Thyroid gland (tissue), 4 donors: ENCODE results near the gene ACADL. TPM values are rescaled to one million over a fixed set of nuclear protein-coding genes. Genes with fewer than 3 reads are reported as not detected.

Source experiments
- DNase-seq, 2 donors: peaks; one replicate each; pipeline ENCODE4 v3.0.0-alpha.2; 2019
- H3K27ac ChIP-seq, 3 donors: fragments of 200-600 bp; sonication (generic); 1 replicate in 2 of 3; 2 replicates in 1 of 3; pipeline ENCODE4 v1.5.1; 2016 to 2019; ENCODE audit warnings: mild to moderate bottlenecking in 1 of 3, moderate library complexity in 1 of 3
- H3K27me3 ChIP-seq: fragments of 200-600 bp; sonication (generic); one replicate; pipeline ENCODE4 v1.5.1; 2019
- H3K36me3 ChIP-seq, 2 donors: fragments of 200-600 bp; sonication (generic); one replicate each; pipeline ENCODE4 v1.5.1; 2016 to 2019
- H3K4me1 ChIP-seq, 2 donors: fragments of 200-600 bp; sonication (generic); one replicate each; pipeline ENCODE4 v1.5.1; 2017 to 2019
- H3K4me3 ChIP-seq, 3 donors: fragments of 200-600 bp; sonication (generic); replicated peaks in 1 of 3; 1 replicate in 2 of 3; 2 replicates in 1 of 3; pipeline ENCODE4 v1.5.1; 2016; ENCODE audit warnings: mild to moderate bottlenecking in 1 of 3
- H3K9me3 ChIP-seq: fragments of 200-600 bp; sonication (generic); one replicate; pipeline ENCODE4 v1.5.1; 2017
- POLR2A ChIP-seq, 2 donors: fragments of 450-650 bp; IDR thresholded peaks; one replicate each; pipeline ENCODE4 v1.6.1; 2017; ENCODE audit warnings: antibody characterized with exemption in 2 of 2, mild to moderate bottlenecking in 2 of 2, moderate library complexity in 1 of 2
- WGBS, 2 donors: methylation state at CpG; one replicate each; pipeline ENCODE4 v1.1.5; 2017; 5-methylcytosine and 5-hydroxymethylcytosine counted together
- intact Hi-C: fragments of 100-400 bp; cut with DNase I; formaldehyde crosslinking; loops from one replicate; pipeline ENCODE4 v1.15.1; 2023
- total RNA-seq, 4 donors: library from RNA; depleted of rRNA; stranded (reverse); fragments of >200 nt; gene quantifications; one replicate each; pipeline ENCODE4 v1.2.3, GENCODE V29; 2016
- TF ChIP-seq, protein P1 (sequence below), 6 experiments: fragments of 200-600 bp in 3 of 6; fragments of 450-650 bp in 3 of 6; sonication (generic) in 3 of 6; IDR thresholded peaks; one replicate each; pipeline ENCODE4 v1.5.1; 2016 to 2019; ENCODE audit warnings: antibody characterized with exemption in 6 of 6, mild to moderate bottlenecking in 2 of 6, inconsistent platforms in 1 of 6, moderate library complexity in 1 of 6

ACADL gene
- total RNA-seq, 4 donors from 2014 or later: 72.7 to 133 (median 111) TPM

- 38 to 40% methylated on average over 1 of the region's 1 CpG for WGBS, 2 donors
- intact Hi-C loops: no loop called here
- Histone ChIP-seq H3K36me3 (no peaks in the 10 kb centered on the region), H3K9me3 (no peaks in the 10 kb centered on the region), H3K27me3 (no peaks in the 10 kb centered on the region), H3K27ac (no peak overlapping the region), H3K4me3 (no peak overlapping the region), H3K4me1 (no peaks in the 10 kb centered on the region)
- no peak for DNase-seq
- TF ChIP-seq, protein P1, sequence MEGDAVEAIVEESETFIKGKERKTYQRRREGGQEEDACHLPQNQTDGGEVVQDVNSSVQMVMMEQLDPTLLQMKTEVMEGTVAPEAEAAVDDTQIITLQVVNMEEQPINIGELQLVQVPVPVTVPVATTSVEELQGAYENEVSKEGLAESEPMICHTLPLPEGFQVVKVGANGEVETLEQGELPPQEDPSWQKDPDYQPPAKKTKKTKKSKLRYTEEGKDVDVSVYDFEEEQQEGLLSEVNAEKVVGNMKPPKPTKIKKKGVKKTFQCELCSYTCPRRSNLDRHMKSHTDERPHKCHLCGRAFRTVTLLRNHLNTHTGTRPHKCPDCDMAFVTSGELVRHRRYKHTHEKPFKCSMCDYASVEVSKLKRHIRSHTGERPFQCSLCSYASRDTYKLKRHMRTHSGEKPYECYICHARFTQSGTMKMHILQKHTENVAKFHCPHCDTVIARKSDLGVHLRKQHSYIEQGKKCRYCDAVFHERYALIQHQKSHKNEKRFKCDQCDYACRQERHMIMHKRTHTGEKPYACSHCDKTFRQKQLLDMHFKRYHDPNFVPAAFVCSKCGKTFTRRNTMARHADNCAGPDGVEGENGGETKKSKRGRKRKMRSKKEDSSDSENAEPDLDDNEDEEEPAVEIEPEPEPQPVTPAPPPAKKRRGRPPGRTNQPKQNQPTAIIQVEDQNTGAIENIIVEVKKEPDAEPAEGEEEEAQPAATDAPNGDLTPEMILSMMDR (IDR thresholded peaks at IDR 0.05): no peak
- no peak for TF ChIP-seq POLR2A (IDR thresholded peaks at IDR 0.05)
Observed at GRCh38 chr2:210207929-210208328, 17.3 kb downstream of the ACADL start.

DNA sequence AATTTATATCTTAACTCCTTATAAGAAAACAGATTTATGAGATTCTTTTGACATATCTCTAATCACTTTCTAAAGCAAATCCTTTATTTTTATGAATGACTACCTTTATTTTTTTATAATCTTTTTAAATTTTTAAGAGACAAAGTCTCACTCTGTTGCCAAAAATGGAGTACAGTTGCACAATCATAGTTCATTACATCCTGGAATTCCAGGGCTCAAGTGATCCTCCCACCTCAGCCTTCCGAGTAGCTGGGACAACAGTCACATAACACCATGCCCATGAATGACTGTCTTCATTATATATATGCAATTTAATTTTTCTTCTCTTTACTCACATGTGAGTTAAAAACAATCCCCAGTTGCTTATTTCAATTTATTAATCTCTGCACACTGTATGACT is 21.7 kb downstream of the ACADL start:
- peak in 1 of 2 donors; percentile 20 for DNase-seq
- Histone ChIP-seq H3K27ac (peak overlapping the region in 1 of 3 donors; percentile 38), H3K36me3 (no peaks in the 10 kb centered on the region), H3K9me3 (no peaks in the 10 kb centered on the region), H3K27me3 (no peaks in the 10 kb centered on the region), H3K4me1 (peaks cover 14 to 24% of the 10 kb centered on the region in 2 donors), H3K4me3 (no peak overlapping the region)
- intact Hi-C loops: no loop called here
- WGBS, 2 donors: 56 to 78% methylated on average over 1 of the region's 1 CpG
- TF ChIP-seq, protein P1 (IDR thresholded peaks at IDR 0.05): no peak
- TF ChIP-seq POLR2A (IDR thresholded peaks at IDR 0.05): no peak

DNA sequence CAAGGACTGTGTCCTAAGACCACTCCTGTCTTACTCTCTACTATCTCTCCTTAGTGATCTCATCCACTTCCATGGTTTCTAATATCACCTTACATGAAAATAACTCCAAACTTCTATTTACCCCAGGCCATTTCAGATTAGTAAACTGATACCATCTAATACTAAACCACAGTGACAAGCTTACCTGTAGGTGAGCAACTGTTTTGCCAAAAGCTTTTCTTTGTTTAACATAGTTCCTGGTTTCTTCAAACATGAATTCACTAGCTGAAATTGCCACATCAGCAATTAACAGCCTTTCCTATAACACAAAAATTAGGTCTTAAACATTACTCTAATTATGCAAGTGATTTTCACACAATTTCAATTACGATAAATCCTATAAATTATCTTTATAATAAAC is 22.1 kb downstream of the ACADL start:
- intact Hi-C loops: no loop called here
- DNase-seq: no peak
- H3K27ac ChIP-seq: peak overlapping the region in 1 of 3 donors; percentile 38
- H3K36me3 ChIP-seq: no peaks in the 10 kb centered on the region
- WGBS, 2 donors: 89 to 91% methylated on average over 1 of the region's 1 CpG
- H3K4me3 ChIP-seq: no peak overlapping the region
- H3K4me1 ChIP-seq: peaks cover 17 to 27% of the 10 kb centered on the region in 2 donors
- TF ChIP-seq, protein P1 (IDR thresholded peaks at IDR 0.05): no peak
- no peak for TF ChIP-seq POLR2A (IDR thresholded peaks at IDR 0.05)
- no peaks in the 10 kb centered on the region for H3K9me3 ChIP-seq
- no peaks in the 10 kb centered on the region for H3K27me3 ChIP-seq

DNA sequence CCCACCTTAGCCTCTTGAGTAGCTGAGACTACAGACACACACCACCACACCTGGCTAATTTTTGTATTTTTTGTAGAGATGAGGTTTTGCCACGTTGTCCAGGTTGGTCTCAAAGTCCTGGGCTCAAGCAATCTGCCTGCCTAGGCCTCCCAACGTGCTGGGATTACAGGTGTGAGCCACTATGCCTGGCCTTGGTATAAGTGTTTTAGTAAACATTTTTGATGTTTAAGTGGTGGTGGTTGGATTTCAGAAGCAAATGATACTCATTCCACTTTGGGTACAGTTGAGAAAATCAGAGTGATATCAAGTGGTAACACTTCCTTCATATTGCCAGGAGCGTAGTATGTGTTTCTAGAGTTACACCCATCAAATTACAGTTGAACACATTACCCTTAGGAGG is 25.4 kb downstream of the ACADL start:
- H3K36me3 ChIP-seq: no peaks in the 10 kb centered on the region
- WGBS, 2 donors: 50 to 59% methylated on average over 3 of the region's 3 CpGs
- intact Hi-C loops: loop anchor here (5.0 kb wide), 1 partner anchor 223 kb away; no protein-coding TSS in a partner anchor
- no peaks in the 10 kb centered on the region for H3K27me3 ChIP-seq
- no peaks in the 10 kb centered on the region for H3K9me3 ChIP-seq
- no peak for TF ChIP-seq POLR2A (IDR thresholded peaks at IDR 0.05)
- TF ChIP-seq, protein P1 (IDR thresholded peaks at IDR 0.05): no peak
- no peak overlapping the region for H3K4me3 ChIP-seq
- DNase-seq: peak; percentile 18 to 37
- peaks cover 17 to 27% of the 10 kb centered on the region in 2 donors for H3K4me1 ChIP-seq
- peak overlapping the region; percentile 31 to 65 (median 57) for H3K27ac ChIP-seq

DNA sequence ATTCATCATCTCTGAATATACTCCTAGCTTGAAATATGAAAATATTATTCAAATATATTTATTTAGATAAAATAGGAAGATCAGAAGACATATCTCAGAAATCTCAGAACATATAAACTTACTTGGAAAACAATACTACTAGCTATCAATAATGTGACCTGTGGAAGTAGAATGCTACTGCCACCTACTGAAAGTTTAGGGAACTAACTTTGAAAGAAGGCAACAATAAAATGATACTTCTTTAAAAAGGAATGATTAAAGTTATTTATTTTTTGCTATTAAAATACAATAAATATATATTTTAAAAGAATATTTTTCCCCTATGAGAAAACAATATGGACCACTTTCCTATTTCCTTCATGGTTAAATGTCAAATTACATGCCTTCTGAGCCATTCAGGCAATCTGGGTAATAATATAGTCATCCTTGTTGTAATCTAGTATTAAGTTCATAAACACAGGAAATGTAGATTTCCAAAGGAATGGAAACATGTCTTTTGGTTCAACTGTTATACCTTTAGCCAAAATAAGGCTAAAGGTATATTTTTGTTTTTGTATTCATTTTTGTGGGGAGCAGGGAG is 26.0 kb downstream of the ACADL start:
- TF ChIP-seq POLR2A (IDR thresholded peaks at IDR 0.05): no peak
- TF ChIP-seq, protein P1 (IDR thresholded peaks at IDR 0.05): peak in 5 of 6 experiments; percentile 32 to 71 (median 56)
- Histone ChIP-seq H3K4me3 (no peak overlapping the region), H3K27me3 (no peaks in the 10 kb centered on the region), H3K36me3 (no peaks in the 10 kb centered on the region), H3K27ac (peak overlapping the region; percentile 31 to 65 (median 57)), H3K9me3 (no peaks in the 10 kb centered on the region), H3K4me1 (peaks cover 17 to 27% of the 10 kb centered on the region in 2 donors)
- DNase-seq: no peak
- intact Hi-C loops: loop anchor here (5.0 kb wide), 1 partner anchor 222 kb away; no protein-coding TSS in a partner anchor
